PFSK-1 (cell line): ENCODE data around the gene BAMBI.

ENCODE experiments used
- POLR2AphosphoS5 ChIP-seq: IDR thresholded peaks from 2 replicates; pipeline ENCODE4 v1.6.1; 2012; ENCODE audit warnings: low read depth, mild to moderate bottlenecking, control low read depth, low read length, moderate library complexity
- SIN3A ChIP-seq: IDR thresholded peaks from 2 replicates; pipeline ENCODE4 v1.6.1; 2012; ENCODE audit warnings: mild to moderate bottlenecking, low read length, moderate library complexity, borderline replicate concordance; ENCODE audit not compliant: insufficient read depth
- TAF1 ChIP-seq: IDR thresholded peaks from 2 replicates; pipeline ENCODE4 v1.6.1; 2012; ENCODE audit warnings: low read length, control low read depth, borderline replicate concordance; ENCODE audit not compliant: insufficient read depth
- TF ChIP-seq, protein P1 (sequence below), 2 experiments: IDR thresholded peaks; 2 replicates each; pipeline versions ENCODE4 v1.6.1 to v1.8.0; 2011 to 2012; ENCODE audit warnings: low read depth in 2 of 2, low read length in 2 of 2, control low read depth in 1 of 2, inconsistent platforms in 1 of 2, mild to moderate bottlenecking in 1 of 2, moderate library complexity in 1 of 2; ENCODE audit not compliant: insufficient read depth in 1 of 2

DNA sequence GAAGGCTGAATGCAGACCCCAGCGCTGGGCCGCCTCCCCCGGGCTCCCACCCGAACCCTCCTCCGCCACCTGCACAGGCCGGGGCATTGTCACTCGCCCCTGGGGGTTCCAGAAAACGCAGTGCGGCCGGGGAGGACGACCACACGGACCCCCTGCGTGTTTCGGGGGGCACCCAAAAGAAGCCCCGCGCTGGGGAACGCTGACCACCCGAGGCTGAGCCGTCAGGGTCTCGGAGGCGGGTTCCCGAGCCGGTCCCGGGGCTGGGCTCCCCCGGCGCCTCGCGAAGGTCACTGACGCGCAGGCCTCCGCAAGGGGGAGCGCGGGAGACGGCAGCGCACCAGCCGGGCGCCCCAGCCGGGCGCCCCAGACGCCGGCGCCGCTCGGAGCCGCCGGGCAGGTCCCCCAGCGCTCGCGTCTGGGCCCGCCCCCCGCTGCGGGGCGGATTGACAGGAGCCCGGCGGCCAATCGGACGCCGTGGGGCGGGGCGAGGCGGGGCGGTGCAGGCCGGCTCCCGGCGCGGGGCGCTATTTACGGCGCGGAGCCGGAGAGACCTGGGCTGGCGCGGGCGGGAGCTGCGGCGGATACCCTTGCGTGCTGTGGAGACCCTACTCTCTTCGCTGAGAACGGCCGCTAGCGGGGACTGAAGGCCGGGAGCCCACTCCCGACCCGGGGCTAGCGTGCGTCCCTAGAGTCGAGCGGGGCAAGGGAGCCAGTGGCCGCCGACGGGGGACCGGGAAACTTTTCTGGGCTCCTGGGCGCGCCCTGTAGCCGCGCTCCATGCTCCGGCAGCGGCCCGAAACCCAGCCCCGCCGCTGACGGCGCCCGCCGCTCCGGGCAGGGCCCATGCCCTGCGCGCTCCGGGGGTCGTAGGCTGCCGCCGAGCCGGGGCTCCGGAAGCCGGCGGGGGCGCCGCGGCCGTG lies at the start of gene BAMBI:
- TF ChIP-seq TAF1 (peak; percentile 82; the same call in 1 of the 2 replicates), POLR2AphosphoS5 (peak; percentile 71), SIN3A (no peak)
- TF ChIP-seq, protein P1, sequence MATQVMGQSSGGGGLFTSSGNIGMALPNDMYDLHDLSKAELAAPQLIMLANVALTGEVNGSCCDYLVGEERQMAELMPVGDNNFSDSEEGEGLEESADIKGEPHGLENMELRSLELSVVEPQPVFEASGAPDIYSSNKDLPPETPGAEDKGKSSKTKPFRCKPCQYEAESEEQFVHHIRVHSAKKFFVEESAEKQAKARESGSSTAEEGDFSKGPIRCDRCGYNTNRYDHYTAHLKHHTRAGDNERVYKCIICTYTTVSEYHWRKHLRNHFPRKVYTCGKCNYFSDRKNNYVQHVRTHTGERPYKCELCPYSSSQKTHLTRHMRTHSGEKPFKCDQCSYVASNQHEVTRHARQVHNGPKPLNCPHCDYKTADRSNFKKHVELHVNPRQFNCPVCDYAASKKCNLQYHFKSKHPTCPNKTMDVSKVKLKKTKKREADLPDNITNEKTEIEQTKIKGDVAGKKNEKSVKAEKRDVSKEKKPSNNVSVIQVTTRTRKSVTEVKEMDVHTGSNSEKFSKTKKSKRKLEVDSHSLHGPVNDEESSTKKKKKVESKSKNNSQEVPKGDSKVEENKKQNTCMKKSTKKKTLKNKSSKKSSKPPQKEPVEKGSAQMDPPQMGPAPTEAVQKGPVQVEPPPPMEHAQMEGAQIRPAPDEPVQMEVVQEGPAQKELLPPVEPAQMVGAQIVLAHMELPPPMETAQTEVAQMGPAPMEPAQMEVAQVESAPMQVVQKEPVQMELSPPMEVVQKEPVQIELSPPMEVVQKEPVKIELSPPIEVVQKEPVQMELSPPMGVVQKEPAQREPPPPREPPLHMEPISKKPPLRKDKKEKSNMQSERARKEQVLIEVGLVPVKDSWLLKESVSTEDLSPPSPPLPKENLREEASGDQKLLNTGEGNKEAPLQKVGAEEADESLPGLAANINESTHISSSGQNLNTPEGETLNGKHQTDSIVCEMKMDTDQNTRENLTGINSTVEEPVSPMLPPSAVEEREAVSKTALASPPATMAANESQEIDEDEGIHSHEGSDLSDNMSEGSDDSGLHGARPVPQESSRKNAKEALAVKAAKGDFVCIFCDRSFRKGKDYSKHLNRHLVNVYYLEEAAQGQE (IDR thresholded peaks at IDR 0.05; ENCODE audit: insufficient read depth in 1 of 2, low read depth in 2 of 2, low read length in 2 of 2): peak in 1 of 2 experiments; percentile 54; a peak in 1 of 4 replicates
